Activated gamma-delta T cell (primary cell): Measurements from ENCODE around the gene CTBP2.

ENCODE experiments used
- DNase-seq: peaks from one replicate; lab custom pipeline; 2025; lab: John Stamatoyannopoulos, UW
- total RNA-seq, 2 donors: gene quantifications; one replicate each; lab custom pipeline; 2026; lab: John Stamatoyannopoulos, UW

Gene CTBP2
- 21.6 to 24.2 reads per million in 2 donors for total RNA-seq

DNA sequence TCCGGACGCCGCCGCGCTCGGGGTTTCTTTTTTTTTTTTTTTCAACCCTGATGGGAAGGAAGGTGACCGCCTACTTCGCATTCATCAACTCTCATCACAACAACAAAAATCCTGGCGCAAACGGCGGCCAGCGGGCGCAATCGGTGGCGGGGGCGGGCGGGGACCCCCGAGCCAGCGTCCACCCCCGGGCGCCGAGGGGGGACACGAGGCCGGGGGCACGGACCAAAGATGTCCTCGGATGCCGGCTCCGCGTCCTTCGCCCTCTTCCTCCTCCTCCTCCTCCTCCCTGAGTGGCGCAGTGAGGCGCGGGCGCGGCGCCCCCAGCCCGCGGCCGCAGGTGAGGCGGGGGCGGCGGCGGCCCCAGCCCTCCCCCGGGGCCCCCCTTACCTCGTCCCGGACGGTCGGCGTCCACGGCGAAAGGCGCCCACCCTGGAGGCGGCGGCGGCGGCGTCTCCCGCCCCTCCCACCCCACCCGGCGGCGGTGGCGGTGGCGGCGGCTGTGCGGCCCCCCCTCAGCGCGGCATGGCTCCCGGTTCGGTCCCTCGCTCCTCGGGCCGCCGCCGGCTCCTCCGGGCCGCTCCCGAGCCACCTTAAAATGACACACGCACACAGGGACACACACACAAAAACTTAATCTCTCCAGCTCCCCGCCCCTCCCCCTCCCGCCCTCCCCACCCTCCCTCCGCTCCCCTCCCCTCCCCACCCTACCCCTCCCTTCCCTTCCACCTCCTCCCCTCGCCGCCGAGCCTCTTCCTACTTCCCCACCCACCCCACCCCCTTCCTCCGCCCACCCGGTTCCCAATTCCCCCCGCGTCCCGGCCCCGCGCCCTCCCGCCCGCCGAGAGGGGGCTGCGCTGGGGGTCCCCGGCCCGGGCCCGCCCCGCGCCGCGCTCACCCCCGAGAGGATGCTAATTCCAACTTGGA lies at the start of gene CTBP2:
Gene CTBP2 (minus strand): TSS at position 632 of the 924 bp plus-strand sequence.
- peak; percentile 13 for DNase-seq

DNA sequence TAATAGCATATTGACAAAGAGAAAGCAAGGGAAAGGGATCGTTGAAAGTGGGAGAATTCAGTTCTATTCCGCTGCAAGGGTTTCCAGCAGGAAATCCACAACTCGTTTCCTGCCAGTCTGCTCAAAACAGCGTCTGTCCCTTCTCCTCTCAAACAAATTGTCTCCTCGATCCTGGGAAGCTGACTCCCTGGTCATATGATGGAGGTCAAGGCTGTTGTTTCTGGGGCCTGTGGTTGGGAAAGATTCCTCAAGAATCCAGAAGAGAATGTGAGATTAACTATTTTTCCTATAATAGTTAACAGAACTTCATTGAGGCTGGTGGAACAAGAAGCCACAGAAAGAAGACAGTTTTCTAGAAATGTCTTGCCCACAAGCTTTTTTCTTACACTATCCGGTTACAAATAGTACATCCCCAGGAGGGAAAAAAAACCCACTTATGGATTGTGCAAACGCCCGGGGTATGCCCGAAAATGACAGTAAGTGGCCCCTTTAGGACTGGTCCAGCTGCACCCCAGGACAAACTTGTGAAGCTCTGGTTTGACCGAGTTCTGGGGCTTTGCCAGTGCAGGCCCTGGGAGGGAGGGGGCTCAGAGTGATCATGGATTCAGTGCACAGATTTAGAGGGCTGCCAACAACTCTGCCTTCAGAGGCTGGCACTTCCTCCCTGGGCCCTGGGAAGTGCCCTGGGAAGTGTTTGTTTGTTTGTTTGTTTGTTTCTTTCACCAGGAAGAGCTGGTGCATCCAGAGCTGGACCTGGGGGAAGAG lies 49.4 kb upstream of the CTBP2 start:
- no peak for DNase-seq

DNA sequence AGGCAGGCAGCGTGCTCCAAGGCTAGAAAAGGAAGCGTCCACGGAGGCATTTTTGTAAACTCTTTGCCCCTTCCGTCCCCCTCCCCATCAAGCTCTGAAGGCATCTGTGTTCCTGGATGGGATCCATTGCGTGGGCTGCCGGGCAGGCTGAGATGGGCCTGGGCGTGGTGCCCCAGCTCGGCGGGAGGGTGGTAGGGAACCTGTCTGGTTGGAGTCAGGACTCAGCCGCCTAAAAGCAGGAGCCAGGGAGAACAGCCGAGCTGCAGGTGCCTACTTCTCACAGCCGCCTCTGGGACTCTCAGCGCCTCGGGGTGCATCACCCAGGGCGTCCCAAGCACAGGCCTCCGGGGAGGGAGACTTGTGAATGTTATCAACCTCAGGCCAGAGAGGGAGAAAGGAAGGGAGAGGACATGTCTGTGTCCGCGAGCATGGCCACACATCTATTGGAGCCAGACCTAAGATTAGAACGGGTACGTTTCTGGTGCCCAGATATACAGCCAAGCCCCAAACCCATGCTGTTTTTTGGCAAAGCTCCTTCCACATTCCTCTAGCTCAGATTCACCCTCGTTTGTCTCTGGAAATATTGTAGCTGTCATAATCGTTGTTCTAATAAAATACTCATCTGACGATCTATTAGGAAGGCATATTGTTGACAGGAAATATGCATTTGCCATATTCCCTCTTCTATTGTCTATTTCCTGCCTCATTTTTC lies 48.6 kb upstream of the CTBP2 start:
- no peak for DNase-seq

DNA sequence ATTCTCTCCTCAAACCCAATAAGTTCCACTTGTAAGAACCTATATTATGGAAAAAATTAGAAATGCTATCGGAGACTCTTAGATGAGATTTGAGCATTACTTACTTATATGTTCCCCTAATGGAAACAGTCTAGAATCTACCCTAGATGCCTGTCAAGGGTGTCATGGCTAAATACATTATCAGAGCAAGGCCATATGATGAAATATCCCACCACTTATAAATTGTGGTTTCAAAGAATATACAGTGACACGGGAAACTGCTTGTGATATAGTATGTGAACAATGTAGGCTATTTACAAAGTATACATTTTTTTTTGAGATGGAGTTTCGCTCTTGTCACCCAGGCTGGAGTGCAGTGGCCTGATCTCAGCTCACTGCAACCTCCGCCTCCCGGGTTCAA lies 46.3 kb upstream of the CTBP2 start:
- DNase-seq = no peak

DNA sequence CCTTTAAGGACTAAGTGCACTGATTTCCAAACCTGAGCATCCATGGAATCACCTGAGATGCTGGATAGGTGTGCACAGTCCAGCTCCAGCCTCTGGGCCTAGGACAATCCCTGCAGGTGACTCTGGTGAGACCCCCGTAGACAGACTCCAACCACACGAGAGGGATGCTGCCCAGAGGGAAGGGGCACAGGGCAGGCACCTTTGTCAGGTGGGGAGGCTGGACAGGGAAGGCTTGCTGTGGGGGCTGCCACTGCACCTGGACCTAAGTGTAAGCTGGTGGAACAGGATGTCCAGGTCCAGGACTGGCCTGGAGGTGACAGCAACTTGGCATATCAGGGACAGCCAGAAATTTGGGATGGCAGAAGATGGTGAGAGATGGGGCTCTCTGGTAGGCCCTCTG lies 45.1 kb upstream of the CTBP2 start:
- no peak for DNase-seq

DNA sequence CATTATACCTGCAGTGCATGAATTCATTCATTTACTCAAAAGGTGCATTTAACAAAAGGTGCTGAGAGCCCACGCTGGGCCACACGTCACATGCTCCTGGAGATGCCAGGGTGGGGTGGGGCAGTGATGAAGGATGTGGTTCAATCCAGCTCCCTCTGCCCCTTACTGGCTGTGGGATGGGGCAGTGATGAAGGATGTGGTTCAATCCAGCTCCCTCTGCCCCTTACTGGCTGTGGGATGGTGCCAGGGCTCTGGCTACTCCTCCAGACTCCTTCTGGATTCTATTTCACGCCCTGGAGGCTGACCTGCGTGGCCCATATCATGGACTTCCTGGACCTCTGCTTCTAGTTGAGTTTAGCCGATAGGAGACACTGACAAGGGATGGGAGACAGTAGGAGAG lies 44.0 kb upstream of the CTBP2 start:
- no peak for DNase-seq

DNA sequence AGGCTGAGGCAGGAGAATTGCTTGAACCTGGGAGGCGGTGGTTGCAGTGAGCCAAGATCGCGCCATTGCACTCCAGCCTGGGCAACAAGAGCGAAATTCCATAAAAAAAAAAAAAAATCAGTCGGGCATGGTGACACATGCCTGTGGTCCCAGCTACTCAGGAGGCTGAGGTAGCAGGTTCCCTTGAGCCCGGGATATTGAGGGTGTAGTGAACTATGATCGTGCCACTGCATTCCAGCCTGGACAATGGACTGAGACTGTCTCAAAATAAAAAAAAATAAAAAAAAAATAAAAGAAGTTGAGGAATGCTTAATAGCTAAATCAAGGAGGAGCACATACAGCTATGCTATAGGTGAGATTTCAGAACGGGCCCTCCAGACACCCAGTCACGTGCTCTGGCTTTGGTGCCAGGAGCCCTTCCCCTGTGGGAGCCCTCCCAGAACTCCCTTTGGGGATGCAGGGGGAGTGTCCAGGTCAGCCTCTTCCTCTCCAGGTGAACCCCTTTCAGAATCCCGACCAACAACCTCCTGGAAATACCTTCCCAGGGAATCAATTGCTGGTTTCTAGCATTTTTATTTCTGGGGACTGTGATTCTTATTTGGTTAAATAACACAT lies 42.9 kb upstream of the CTBP2 start:
- no peak for DNase-seq

DNA sequence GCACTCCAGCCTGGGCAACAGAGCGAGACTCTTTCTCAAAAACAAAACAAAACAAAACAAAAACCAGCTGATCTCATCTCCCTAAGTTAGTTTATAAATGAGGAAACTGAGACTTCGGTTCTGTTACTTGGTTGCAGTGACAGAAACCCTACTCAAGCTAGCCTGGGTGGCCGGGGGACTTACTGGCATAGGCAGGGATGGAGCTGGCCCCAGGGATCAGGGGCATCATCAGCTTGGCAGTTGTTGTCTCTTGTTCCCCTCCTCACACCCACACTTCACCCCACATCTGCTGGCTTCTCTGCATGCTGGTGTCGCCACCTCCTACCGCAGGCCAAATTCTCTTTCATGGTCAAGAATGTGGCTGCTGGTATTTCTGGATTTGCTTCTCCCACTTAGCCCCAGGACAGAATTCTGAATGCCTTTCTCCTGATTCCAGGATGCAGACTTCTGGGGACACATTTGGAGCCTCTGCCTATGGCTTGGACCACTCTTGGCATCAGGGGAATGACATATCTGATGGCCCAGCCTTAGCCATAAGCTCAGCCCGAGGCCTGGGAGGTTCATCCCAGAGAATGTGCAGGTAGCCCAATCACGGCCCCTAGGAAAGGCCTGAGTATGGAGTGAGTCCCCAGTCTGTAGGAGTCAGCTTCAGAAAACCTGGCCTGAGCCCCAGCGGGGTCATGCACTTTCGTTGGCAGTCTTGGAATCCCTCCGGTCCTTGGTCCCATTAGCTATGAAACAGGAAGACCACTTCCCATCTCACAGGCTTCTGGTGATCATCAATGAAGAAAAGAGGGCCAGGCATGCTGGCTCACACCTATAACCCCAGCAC lies 41.6 kb upstream of the CTBP2 start:
- DNase-seq = no peak

DNA sequence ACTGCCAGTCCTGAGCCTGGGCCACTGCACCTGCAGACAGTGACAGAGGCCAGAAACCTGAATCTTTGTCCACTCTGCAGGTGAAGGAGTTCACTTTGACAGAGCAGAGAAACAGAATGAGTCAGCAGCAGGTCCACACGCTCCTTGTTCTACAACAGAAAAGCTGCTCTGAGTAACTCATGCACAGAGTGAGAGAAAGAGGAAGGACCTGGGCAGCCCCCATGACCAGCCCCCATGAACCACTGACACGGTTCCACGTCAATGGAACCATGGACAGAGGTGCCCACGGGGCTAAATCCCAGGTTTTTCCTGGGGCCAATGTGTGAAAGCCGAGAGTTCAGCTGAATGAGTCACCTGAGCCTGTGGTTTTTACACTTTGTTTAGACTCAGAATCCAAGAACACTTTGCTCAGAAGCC lies 40.8 kb upstream of the CTBP2 start:
- DNase-seq = no peak

DNA sequence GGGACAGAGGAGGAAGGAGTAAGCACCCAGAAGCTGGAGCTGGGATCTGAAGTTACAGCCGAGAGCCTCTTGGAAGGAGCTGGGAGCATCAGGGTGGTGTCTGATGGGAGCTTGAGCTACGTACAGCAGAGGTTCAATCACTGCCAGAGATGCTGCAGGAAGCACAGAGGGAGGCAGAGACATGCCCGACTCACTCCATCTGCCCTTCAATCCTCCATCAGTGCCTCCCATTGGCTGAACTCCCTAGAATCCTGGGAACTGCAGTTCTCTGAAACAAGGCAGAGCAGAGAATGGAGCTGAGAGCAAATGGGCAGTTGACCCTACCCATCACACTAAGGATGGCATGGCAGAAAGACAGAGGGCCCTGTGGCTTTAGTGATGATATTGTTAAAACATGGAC lies 40.0 kb upstream of the CTBP2 start:
- no peak for DNase-seq

DNA sequence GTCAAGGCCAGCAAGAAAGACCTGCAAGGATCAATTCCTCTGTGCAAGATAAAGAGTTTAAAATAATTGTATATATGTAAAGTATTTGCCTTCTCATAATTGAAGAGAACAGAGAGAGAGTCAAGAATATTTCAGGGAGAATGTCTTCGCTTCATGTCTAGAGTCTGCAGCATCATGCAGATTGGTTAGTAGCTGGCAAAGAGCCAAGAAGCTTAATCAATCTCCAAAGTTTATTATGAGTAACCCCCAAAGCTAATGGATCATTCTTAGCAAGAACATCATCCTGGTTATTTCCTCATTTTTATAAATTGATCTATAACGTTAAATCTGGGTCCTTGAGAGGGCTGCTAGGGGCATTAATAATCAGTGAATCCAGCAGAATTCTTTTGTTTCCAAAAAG lies 38.9 kb upstream of the CTBP2 start:
- no peak for DNase-seq

DNA sequence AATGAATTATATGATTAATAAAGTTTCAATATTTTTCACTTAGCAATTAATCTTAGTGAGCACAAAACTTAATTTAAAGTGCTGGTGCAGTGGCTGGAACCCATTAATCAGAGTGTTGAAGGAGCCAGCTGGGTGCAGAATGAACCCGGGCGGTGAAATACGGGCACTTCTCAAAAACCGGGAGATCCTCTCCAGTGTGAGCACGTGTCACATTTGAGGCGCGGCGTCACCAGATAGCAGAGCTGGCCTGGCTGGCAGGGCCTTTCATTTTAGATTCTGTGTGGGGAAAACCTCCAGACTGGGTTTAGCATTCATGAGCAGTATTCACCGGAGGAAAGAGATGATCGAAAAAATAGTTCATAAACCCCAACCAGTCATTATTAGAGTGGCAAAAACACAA lies 34.5 kb upstream of the CTBP2 start:
- no peak for DNase-seq

DNA sequence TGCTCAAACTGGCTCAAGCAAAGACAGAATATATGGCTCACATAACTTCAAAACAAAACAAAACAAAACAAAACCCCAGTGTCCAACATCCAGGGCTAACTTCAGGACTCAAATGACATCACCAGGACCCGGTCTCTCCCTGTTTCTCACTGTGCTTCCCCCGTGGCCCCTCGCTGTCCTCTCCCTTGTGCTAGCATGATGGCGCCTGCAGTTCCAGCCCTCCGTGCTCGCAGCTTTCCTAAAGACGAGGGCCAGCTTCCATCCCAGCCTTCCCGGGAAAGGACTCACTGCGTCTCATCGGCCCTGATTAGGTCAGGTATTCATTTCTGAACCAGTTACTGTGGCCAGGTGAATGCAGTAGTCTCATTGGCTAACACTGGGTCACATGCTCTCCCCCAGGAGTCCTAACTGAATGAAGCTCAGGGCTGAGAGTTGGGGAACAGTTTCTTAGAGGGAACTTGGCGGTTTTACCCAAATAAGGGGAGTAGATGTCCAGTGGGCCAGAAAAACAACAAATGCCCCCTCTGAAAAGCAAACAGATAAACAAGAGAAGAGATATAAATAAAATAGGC lies 33.0 kb upstream of the CTBP2 start:
- no peak for DNase-seq

DNA sequence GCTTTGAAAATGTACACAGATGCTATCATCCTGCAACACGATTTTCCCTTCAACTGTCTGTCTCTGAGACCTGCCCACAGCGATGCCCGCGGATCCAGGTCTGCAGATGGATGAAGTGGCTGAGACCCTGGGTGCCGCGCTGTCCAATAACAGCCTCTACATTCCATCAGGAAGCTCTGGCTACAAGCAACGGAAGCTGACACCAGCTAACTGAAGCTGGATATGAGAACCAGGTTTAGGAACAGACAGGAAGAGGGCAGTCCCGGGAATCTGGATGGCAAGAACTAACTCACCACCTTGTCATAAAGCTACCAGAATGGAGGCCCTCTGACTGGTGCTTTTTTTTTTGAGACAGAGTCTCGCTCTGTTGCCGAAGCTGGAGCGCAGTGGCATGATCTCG lies 32.3 kb upstream of the CTBP2 start:
- no peak for DNase-seq

DNA sequence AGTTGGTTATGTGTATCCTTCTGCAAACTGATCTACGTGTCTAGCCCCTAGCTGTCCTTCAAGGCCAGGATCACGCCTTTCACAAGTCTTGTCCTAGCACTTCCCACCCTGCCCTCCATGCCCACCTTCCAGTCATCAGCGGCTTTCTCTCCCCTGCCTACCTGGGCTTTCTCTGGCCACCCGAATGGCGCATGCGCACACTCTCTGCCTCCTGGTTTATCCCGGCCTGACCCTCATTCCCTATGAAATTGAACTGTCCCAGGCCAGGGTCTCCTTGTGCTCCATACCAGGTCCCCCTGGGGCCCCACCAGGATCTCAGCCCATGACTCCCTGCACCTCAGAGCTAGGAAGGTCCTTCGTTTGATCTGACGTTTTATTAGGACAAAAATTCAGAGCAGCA lies 31.6 kb upstream of the CTBP2 start:
- no peak for DNase-seq

DNA sequence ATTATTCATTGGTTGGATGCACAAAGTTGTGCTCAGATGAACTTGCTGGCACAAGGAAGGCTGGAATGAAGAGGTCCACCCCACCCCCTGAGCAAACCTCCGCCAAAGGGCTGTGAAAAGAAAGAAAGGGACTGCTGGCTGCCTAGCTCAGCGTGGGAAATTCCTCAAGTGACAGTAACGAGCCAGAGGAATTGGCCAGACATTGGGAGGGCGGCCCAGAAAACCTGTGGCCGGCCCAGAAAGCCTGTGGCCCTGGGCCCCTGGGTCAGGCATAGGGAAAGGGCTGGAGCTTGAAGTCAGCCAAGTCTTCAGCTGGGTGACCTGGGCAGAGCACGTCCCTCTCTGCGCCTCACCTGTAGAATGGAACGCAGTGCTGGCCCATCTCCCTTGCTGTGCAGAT lies 30.6 kb upstream of the CTBP2 start:
- no peak for DNase-seq

DNA sequence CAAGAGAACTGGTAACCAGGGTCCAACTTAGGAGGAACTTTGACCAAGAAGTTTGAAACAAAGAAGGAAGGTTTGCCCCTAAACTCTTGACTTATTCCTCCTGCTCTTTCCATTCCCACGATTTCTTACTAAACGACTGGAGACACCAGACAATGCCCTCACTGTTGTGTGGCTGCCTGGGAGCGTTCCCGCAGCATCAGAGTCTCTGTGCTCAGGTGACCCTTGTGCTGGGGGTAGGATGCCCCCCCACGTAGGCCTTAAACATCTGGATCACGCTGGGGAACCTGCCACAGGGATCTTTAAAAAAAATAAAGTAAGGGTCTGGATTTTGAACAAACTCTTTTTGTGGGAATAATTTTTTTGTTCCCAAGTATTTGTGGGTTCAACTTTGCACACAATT lies 30.1 kb upstream of the CTBP2 start:
- no peak for DNase-seq

DNA sequence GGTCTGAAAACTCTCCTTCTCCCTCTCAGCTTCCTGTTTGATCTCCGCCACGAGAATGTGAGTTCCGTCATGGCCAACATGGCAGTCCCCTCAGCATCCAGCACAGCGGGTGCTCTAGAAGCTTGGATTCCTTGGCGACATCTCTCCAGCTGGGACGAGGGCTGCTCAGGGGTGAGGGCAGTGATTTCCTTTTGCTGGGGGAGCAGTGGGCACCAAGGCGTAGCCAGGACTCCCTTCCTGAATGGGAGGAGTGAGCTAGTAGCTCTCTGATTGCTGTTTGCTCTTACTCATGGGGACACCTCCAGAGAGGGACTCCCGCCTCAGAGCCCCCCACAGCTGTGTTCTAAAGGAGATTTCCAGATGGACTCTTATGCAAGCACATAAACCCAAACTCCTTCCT lies 28.8 kb upstream of the CTBP2 start:
- DNase-seq = no peak

DNA sequence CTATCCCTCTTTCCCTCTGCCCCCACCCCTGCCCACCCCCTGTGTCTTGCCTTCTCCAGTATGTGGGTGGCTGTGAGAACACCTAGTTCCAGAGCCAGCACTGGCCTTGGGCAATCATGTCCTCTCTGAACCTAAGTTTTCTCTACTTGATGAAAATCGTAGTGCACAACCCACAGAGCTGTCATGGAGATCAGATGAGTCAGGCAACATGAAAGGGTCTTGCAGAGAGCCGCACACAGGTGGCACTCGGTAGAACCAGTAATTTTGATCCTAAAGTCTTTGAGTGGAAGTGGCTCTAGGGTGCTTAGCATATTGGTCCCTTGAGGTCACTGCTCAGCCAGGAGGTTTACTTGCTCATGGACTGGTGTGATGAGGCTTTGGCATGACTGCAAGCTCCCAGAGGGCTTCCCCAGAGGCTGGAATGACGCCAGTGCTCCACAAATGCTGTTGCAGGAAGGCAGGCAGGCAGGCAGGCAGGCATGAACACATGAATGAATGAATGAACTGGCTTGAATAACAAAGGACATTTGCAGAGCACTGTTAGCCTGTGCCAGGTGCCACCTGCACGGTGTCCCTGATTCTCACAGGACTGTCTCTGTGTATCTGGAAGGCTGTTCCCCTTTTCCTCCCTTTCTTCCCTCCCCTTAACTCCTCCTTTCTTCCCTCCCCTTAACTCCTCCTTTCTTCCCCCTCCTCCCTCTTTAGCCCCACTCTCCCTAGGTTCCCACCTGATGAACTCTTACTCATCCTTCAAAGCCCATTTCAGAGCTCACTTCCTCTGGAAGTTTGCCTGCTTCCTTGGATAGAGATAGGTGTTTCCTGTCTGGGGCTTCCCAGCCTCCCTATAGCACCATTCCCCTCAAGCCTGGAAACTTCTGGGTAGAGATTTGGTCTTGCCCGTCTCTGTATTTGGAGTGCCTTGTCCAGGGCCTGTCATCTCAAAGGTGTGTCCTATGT lies 27.2 kb upstream of the CTBP2 start:
- no peak for DNase-seq
